ENCODE measurements around the gene FMN2.
"Not testable (repeated sequence)": the region's sequence is repeated elsewhere in the genome, so short reads cannot be mapped to it uniquely, and the experiment has no call there.

FMN2 gene

GRCh38 chr1:240258910-240259309, 167.2 kb downstream of the FMN2 start:
- DNase-seq: no peak

- DNase-seq: not testable (repeated sequence)
These were observed 172.8 kb downstream of the FMN2 start for GRCh38 chr1:240264494-240264893.

- DNase-seq: no peak
These were observed 179.4 kb downstream of the FMN2 start for GRCh38 chr1:240271081-240271480.

GRCh38 chr1:240274569-240274968, 182.9 kb downstream of the FMN2 start:
- DNase-seq: no peak

GRCh38 chr1:240275219-240275618, 183.5 kb downstream of the FMN2 start:
- not testable (repeated sequence) for DNase-seq

- no peak for DNase-seq
These were observed 186.4 kb downstream of the FMN2 start for GRCh38 chr1:240278082-240278481.

- DNase-seq: no peak
These were observed 189.1 kb downstream of the FMN2 start for GRCh38 chr1:240280560-240281322.

GRCh38 chr1:240282061-240282830, 190.6 kb downstream of the FMN2 start:
- no peak for DNase-seq

GRCh38 chr1:240284656-240285414, 193.2 kb downstream of the FMN2 start:
- DNase-seq: no peak

GRCh38 chr1:240285540-240285939, 193.9 kb downstream of the FMN2 start:
- DNase-seq: no peak

GRCh38 chr1:240287722-240288121, 196.0 kb downstream of the FMN2 start:
- DNase-seq: no peak

- DNase-seq: no peak
These were observed 202.0 kb downstream of the FMN2 start for GRCh38 chr1:240293706-240294105.

- DNase-seq: no peak
These were observed 202.9 kb downstream of the FMN2 start for GRCh38 chr1:240294566-240294965.

GRCh38 chr1:240295811-240296210, 204.1 kb downstream of the FMN2 start:
- DNase-seq: no peak

GRCh38 chr1:240304466-240304865, 212.8 kb downstream of the FMN2 start:
- no peak for DNase-seq

- DNase-seq: no peak
These were observed 215.0 kb downstream of the FMN2 start for GRCh38 chr1:240306673-240307072.

GRCh38 chr1:240308096-240308495, 216.4 kb downstream of the FMN2 start:
- DNase-seq: no peak

- DNase-seq: no peak
These were observed 218.1 kb downstream of the FMN2 start for GRCh38 chr1:240309769-240310168.

GRCh38 chr1:240310226-240310925, 218.7 kb downstream of the FMN2 start:
- no peak for DNase-seq

- no peak for DNase-seq
These were observed 221.2 kb downstream of the FMN2 start for GRCh38 chr1:240312872-240313271.

GRCh38 chr1:240314845-240315801, 223.4 kb downstream of the FMN2 start:
- no peak for DNase-seq

GRCh38 chr1:240319998-240320397, 228.3 kb downstream of the FMN2 start:
- DNase-seq: no peak
